H4 (cell line): Measurements from ENCODE around the gene SEPSECS. TPM values are rescaled to one million over a fixed set of nuclear protein-coding genes. Genes with fewer than 3 reads are reported as not detected.
"Not testable (repeated sequence)": the region's sequence is repeated elsewhere in the genome, so short reads cannot be mapped to it uniquely, and the experiment has no call there.

Experiments
- DNase-seq: peaks from one replicate; pipeline ENCODE4 v3.0.0-alpha.2; 2015; ENCODE audit warnings: low spot score
- total RNA-seq: library from RNA; depleted of rRNA; stranded (reverse); fragments of >200 nt; shearing (Covaris generic); gene quantifications from 2 replicates; pipeline ENCODE4 v1.2.3, GENCODE V29; 2014; rRNA removed

SEPSECS gene
- total RNA-seq, 1 experiment from 2014 or later: 6.5 TPM

GRCh38 chr4:25083441-25083840 lies 76.8 kb downstream of the SEPSECS start:
- DNase-seq: not testable (repeated sequence)

DNA sequence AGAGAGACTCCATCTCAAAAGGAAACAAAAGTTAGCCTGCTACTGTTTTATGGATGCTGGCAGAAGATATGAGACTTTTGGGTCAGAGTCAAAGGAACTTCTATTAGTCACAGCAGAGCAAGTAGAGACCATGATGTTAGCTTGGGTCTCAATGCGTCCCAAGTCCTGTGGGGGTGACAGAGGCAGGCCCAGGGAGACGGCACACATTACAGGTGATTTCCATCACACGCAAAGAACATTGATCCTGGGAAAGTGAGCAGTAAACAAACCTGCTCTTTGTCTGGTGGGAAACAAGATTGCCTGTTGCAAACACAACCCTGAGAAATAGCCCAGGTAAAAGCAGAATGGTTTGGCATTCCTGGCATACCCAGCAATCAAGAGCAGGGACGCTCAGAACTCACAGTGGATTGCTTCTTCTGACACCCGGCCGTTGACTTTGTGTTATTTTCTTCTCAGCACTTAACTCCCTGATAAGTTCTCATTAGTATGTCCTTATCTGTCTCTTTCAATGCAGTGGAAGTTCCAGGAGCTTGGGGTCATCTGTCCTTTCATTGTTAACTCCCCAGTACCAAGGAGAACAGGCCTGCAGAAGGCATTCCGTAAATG lies 78.3 kb downstream of the SEPSECS start:
- no peak for DNase-seq

GRCh38 chr4:25080571-25080970 lies 79.7 kb downstream of the SEPSECS start:
- no peak for DNase-seq

GRCh38 chr4:25078523-25078922 lies 81.7 kb downstream of the SEPSECS start:
- DNase-seq: no peak

GRCh38 chr4:25076625-25077398 lies 83.4 kb downstream of the SEPSECS start:
- DNase-seq: no peak

GRCh38 chr4:25075851-25076250 lies 84.4 kb downstream of the SEPSECS start:
- DNase-seq: no peak

DNA sequence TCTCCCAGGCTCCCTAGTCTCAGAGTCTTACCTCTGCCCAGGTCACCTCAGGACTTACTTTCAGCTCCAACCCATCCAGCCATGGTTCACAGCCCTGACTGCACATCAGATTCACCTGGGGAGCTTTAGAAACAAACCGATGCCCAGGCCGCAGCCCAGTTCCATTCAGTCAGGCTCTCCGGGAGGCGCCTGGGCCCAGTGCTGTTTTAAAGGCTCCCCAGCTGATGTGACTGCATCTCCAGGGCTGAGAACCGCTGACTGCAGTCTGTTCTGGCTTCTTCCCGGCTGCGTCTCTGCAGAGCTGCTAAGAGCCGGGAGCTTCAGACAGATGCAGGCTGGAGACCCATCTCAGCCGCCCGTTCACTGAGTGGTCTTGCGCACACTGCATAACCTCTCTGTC lies 85.1 kb downstream of the SEPSECS start:
- no peak for DNase-seq

DNA sequence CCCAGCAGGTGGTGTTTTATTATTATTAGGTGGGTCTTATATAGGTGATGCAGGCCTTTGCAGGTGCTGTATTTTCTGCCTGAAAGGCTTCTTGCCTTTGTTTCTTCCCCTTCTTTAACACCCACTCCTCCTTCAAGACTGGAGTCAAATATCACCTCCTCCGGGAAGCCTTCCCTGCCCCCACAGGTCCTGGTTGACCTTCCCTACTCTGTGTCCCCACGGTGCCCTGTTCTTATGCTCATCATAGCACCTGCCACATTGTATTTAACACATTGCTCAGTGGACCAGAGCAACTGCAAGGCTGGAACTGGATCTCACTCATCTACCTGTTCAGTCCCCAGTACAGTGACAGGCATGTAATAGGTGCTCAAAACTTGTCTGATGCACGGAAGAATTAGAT lies 89.7 kb downstream of the SEPSECS start:
- DNase-seq: no peak

Other genes with a start within 250 kb of the SEPSECS start
- gene CCDC149, start 247.4 kb downstream of the SEPSECS start, total RNA-seq: 3.3 and 5.7 TPM in 2 replicates
- gene LGI2, start 129.5 kb downstream of the SEPSECS start, total RNA-seq: 0.04 and 0.12 TPM in 2 replicates
- gene PI4K2B, start 73.6 kb upstream of the SEPSECS start, total RNA-seq: 14.5 and 16.0 TPM in 2 replicates
- 14.7 and 17.2 TPM in 2 replicates for gene ZCCHC4, start 152.3 kb upstream of the SEPSECS start, total RNA-seq
- 16.0 and 22.6 TPM in 2 replicates for gene ANAPC4, start 216.8 kb upstream of the SEPSECS start, total RNA-seq